HEK293 (cell line): Measurements from ENCODE around the gene RNF224.
A peak's percentile ranks its signal among the peaks of the same experiment; 100 is the strongest.

Source experiments
- GLIS2 ChIP-seq: fragments of 450-650 bp; formaldehyde crosslinking; IDR thresholded peaks from 2 replicates; pipeline ENCODE4 v1.5.1; 2016; ENCODE audit warnings: missing biosample characterization, missing genetic modification characterization
- OVOL3 ChIP-seq: fragments of 450-650 bp; formaldehyde crosslinking; IDR thresholded peaks from 2 replicates; pipeline ENCODE4 v1.5.1; 2016; ENCODE audit warnings: missing biosample characterization, missing genetic modification characterization
- SP7 ChIP-seq: fragments of 450-650 bp; formaldehyde crosslinking; IDR thresholded peaks from 2 replicates; pipeline ENCODE4 v1.5.1; 2016; ENCODE audit warnings: missing biosample characterization, missing genetic modification characterization
- ZBTB44 ChIP-seq: fragments of 450-650 bp; IDR thresholded peaks from 2 replicates; pipeline ENCODE4 v1.5.1; 2018; ENCODE audit warnings: missing biosample characterization, mild to moderate bottlenecking, missing genetic modification characterization
- ZBTB48 ChIP-seq: fragments of 450-650 bp; formaldehyde crosslinking; IDR thresholded peaks from 2 replicates; pipeline ENCODE4 v1.5.1; 2016; ENCODE audit warnings: missing biosample characterization, missing genetic modification characterization
- ZBTB8A ChIP-seq: fragments of 450-650 bp; formaldehyde crosslinking; IDR thresholded peaks from 2 replicates; pipeline ENCODE4 v1.5.1; 2016; ENCODE audit warnings: missing biosample characterization, missing genetic modification characterization
- ZFP69B ChIP-seq: fragments of 450-650 bp; formaldehyde crosslinking; IDR thresholded peaks from 2 replicates; pipeline ENCODE4 v1.5.1; 2016; ENCODE audit warnings: missing biosample characterization, missing genetic modification characterization
- ZNF138 ChIP-seq: fragments of 450-650 bp; formaldehyde crosslinking; IDR thresholded peaks from 2 replicates; pipeline ENCODE4 v1.5.1; 2016; ENCODE audit warnings: missing biosample characterization, missing genetic modification characterization, borderline replicate concordance
- ZNF341 ChIP-seq: fragments of 450-650 bp; formaldehyde crosslinking; IDR thresholded peaks from 2 replicates; pipeline ENCODE4; 2016; ENCODE audit warnings: low read depth, missing biosample characterization, missing genetic modification characterization
- ZNF416 ChIP-seq: fragments of 450-650 bp; formaldehyde crosslinking; IDR thresholded peaks from 2 replicates; pipeline ENCODE4 v1.5.1; 2016; ENCODE audit warnings: missing biosample characterization, missing genetic modification characterization
- ZNF426 ChIP-seq: fragments of 450-650 bp; formaldehyde crosslinking; IDR thresholded peaks from 2 replicates; pipeline ENCODE4 v1.5.1; 2017; ENCODE audit warnings: missing biosample characterization, missing genetic modification characterization, mild to moderate bottlenecking, inconsistent platforms, moderate library complexity
- ZNF449 ChIP-seq: fragments of 450-650 bp; formaldehyde crosslinking; IDR thresholded peaks from 2 replicates; pipeline ENCODE4 v1.5.1; 2017; ENCODE audit warnings: missing biosample characterization, mild to moderate bottlenecking, missing genetic modification characterization, moderate library complexity
- ZNF501 ChIP-seq: fragments of 450-650 bp; formaldehyde crosslinking; IDR thresholded peaks from 2 replicates; pipeline ENCODE4 v1.5.1; 2016; ENCODE audit warnings: missing biosample characterization, missing genetic modification characterization
- ZNF600 ChIP-seq: fragments of 450-650 bp; formaldehyde crosslinking; IDR thresholded peaks from 2 replicates; pipeline ENCODE4 v1.5.1; 2016; ENCODE audit warnings: missing biosample characterization, missing genetic modification characterization
- ZNF707 ChIP-seq: fragments of 450-650 bp; formaldehyde crosslinking; IDR thresholded peaks from 2 replicates; pipeline ENCODE4 v1.5.1; 2016; ENCODE audit warnings: missing biosample characterization, missing genetic modification characterization
- TF ChIP-seq, protein P1 (sequence below): fragments of 450-650 bp; formaldehyde crosslinking; IDR thresholded peaks from 2 replicates; pipeline ENCODE4 v1.5.1; 2016; ENCODE audit warnings: missing biosample characterization, missing genetic modification characterization
- TF ChIP-seq, protein P2 (sequence below): fragments of 450-650 bp; formaldehyde crosslinking; IDR thresholded peaks from 2 replicates; pipeline ENCODE4 v1.5.1; 2017; ENCODE audit warnings: missing biosample characterization, missing genetic modification characterization
- TF ChIP-seq, protein P3 (sequence below): fragments of 450-650 bp; formaldehyde crosslinking; IDR thresholded peaks from 2 replicates; pipeline ENCODE4 v1.5.1; 2016; ENCODE audit warnings: missing biosample characterization, missing genetic modification characterization
- TF ChIP-seq, protein P4 (sequence below): fragments of 450-650 bp; formaldehyde crosslinking; IDR thresholded peaks from 2 replicates; pipeline ENCODE4 v1.5.1; 2016; ENCODE audit warnings: missing biosample characterization, missing genetic modification characterization, borderline replicate concordance

The RNF224 gene

DNA sequence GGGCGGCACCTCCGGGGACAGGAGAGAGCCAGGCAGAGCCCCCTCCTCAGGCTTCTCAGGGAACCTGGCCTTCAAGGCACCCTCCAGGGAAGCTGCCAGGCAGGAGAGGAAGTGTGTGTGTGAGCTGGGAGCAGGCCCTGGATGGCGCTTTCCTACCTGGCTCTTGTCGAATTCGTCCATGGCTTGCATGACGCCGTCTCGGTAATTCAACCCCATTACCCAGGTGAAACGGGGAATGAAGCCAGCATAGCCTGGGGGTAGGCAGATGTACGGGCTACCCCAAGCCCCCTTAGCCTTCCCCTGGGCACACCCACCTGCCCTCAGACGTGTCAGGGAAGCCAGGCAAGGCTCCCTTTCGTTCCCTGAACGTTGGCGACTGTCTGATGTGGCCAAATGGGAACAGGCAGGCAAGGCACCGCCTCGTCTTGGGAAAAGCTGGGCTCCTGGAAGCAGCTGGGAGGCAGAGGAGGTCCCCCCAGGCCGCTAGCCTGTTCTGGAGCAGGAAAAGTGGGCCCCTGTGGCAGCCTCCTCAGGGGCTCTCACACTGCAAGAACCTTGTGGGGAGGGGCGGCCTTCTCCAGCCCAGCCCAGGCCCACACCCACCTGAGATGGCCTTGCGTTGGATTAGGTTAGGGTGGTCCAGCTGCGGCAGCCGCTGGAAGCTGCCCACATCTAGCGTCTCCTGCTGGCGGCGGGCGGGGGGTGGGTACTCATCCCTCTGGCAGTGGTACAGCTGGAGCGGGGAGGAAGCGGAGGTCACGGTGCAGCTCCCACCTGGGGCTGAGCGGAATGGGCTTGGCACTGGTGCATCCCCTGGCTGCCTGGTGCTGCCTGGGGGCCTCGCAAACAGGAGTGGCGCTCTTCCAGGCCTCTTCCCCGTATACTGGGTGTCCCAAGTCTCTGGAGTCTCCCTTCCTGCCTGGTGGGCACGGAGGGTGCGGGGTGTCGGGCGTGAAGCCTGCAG, 17.5 kb downstream of the RNF224 start (continued):
- no peak for TF ChIP-seq ZNF449 (tag by site-specific recombination)
- TF ChIP-seq, protein P1, sequence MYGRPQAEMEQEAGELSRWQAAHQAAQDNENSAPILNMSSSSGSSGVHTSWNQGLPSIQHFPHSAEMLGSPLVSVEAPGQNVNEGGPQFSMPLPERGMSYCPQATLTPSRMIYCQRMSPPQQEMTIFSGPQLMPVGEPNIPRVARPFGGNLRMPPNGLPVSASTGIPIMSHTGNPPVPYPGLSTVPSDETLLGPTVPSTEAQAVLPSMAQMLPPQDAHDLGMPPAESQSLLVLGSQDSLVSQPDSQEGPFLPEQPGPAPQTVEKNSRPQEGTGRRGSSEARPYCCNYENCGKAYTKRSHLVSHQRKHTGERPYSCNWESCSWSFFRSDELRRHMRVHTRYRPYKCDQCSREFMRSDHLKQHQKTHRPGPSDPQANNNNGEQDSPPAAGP (tag by site-specific recombination): no peak
- no peak for TF ChIP-seq ZNF416 (tag by site-specific recombination)
- no peak for TF ChIP-seq ZNF707
- TF ChIP-seq ZBTB8A (tag by site-specific recombination): peak; percentile 49; the same call in 1 of the 2 replicates
- no peak for TF ChIP-seq ZNF138 (tag by site-specific recombination)
- TF ChIP-seq ZNF600 (tag by site-specific recombination): 0 out of 2 replicates have a peak, but pooled peaks have one; percentile 38
- no peak for TF ChIP-seq ZNF426 (tag by site-specific recombination)
- no peak; the same call in 1 of the 2 replicates for TF ChIP-seq ZBTB48
- peak; percentile 32; the same call in 1 of the 2 replicates for TF ChIP-seq GLIS2
- no peak for TF ChIP-seq OVOL3
- 0 out of 2 replicates have a peak, but pooled peaks have one; percentile 10 for TF ChIP-seq ZNF341 (tag by site-specific recombination)
- TF ChIP-seq, protein P2, sequence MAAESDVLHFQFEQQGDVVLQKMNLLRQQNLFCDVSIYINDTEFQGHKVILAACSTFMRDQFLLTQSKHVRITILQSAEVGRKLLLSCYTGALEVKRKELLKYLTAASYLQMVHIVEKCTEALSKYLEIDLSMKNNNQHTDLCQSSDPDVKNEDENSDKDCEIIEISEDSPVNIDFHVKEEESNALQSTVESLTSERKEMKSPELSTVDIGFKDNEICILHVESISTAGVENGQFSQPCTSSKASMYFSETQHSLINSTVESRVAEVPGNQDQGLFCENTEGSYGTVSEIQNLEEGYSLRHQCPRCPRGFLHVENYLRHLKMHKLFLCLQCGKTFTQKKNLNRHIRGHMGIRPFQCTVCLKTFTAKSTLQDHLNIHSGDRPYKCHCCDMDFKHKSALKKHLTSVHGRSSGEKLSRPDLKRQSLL (tag by site-specific recombination): no peak
- no peak for TF ChIP-seq ZFP69B (tag by site-specific recombination)
- TF ChIP-seq ZBTB44: no peak
- TF ChIP-seq, protein P3, sequence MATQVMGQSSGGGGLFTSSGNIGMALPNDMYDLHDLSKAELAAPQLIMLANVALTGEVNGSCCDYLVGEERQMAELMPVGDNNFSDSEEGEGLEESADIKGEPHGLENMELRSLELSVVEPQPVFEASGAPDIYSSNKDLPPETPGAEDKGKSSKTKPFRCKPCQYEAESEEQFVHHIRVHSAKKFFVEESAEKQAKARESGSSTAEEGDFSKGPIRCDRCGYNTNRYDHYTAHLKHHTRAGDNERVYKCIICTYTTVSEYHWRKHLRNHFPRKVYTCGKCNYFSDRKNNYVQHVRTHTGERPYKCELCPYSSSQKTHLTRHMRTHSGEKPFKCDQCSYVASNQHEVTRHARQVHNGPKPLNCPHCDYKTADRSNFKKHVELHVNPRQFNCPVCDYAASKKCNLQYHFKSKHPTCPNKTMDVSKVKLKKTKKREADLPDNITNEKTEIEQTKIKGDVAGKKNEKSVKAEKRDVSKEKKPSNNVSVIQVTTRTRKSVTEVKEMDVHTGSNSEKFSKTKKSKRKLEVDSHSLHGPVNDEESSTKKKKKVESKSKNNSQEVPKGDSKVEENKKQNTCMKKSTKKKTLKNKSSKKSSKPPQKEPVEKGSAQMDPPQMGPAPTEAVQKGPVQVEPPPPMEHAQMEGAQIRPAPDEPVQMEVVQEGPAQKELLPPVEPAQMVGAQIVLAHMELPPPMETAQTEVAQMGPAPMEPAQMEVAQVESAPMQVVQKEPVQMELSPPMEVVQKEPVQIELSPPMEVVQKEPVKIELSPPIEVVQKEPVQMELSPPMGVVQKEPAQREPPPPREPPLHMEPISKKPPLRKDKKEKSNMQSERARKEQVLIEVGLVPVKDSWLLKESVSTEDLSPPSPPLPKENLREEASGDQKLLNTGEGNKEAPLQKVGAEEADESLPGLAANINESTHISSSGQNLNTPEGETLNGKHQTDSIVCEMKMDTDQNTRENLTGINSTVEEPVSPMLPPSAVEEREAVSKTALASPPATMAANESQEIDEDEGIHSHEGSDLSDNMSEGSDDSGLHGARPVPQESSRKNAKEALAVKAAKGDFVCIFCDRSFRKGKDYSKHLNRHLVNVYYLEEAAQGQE: no peak
- TF ChIP-seq, protein P4, sequence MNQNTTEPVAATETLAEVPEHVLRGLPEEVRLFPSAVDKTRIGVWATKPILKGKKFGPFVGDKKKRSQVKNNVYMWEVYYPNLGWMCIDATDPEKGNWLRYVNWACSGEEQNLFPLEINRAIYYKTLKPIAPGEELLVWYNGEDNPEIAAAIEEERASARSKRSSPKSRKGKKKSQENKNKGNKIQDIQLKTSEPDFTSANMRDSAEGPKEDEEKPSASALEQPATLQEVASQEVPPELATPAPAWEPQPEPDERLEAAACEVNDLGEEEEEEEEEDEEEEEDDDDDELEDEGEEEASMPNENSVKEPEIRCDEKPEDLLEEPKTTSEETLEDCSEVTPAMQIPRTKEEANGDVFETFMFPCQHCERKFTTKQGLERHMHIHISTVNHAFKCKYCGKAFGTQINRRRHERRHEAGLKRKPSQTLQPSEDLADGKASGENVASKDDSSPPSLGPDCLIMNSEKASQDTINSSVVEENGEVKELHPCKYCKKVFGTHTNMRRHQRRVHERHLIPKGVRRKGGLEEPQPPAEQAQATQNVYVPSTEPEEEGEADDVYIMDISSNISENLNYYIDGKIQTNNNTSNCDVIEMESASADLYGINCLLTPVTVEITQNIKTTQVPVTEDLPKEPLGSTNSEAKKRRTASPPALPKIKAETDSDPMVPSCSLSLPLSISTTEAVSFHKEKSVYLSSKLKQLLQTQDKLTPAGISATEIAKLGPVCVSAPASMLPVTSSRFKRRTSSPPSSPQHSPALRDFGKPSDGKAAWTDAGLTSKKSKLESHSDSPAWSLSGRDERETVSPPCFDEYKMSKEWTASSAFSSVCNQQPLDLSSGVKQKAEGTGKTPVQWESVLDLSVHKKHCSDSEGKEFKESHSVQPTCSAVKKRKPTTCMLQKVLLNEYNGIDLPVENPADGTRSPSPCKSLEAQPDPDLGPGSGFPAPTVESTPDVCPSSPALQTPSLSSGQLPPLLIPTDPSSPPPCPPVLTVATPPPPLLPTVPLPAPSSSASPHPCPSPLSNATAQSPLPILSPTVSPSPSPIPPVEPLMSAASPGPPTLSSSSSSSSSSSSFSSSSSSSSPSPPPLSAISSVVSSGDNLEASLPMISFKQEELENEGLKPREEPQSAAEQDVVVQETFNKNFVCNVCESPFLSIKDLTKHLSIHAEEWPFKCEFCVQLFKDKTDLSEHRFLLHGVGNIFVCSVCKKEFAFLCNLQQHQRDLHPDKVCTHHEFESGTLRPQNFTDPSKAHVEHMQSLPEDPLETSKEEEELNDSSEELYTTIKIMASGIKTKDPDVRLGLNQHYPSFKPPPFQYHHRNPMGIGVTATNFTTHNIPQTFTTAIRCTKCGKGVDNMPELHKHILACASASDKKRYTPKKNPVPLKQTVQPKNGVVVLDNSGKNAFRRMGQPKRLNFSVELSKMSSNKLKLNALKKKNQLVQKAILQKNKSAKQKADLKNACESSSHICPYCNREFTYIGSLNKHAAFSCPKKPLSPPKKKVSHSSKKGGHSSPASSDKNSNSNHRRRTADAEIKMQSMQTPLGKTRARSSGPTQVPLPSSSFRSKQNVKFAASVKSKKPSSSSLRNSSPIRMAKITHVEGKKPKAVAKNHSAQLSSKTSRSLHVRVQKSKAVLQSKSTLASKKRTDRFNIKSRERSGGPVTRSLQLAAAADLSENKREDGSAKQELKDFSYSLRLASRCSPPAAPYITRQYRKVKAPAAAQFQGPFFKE (tag by site-specific recombination): no peak
- TF ChIP-seq ZNF501 (tag by site-specific recombination): no peak
- TF ChIP-seq SP7: no peak
